A673 (cell line): ENCODE results near the gene AAMP.

Experiments
- CTCF ChIP-seq: fragments of 300-800, 200-600 bp; sonication (generic); conservative IDR thresholded peaks from 2 replicates; pipeline ENCODE4 v1.5.1; 2017; ENCODE audit warnings: low read depth, mild to moderate bottlenecking, antibody characterized with exemption, low read length, moderate library complexity, mixed read lengths
- EZH2 ChIP-seq: fragments of 200-600 bp; sonication (generic); IDR thresholded peaks from 2 replicates; pipeline ENCODE4 v1.6.1; 2017; ENCODE audit warnings: borderline replicate concordance, low read depth, mild to moderate bottlenecking, mixed read lengths, antibody characterized with exemption, low read length; ENCODE audit not compliant: poor library complexity, severe bottlenecking

- TF ChIP-seq CTCF (no peak), EZH2 (no peak)
Observed at GRCh38 chr2:218277921-218278320, 8.0 kb upstream of the AAMP start.
